MM.1S (cell line): Measurements from ENCODE around the gene SLC32A1.

Experiments
- CTCF ChIP-seq: fragments of 300-600 bp; sonication (generic); IDR thresholded peaks from 2 replicates; pipeline ENCODE4 v1.5.1; 2016; ENCODE audit warnings: antibody characterized with exemption, low read length, mixed read lengths
- EZH2 ChIP-seq: fragments of 300-600 bp; sonication (generic); optimal IDR thresholded peaks from 2 replicates; pipeline ENCODE3; 2017; ENCODE audit warnings: low read depth, mild to moderate bottlenecking, antibody characterized with exemption, low read length, mixed read lengths
- EZH2phosphoT487 ChIP-seq: fragments of 300-600 bp; sonication (generic); IDR thresholded peaks from 2 replicates; pipeline ENCODE4 v1.6.1; 2018; ENCODE audit warnings: antibody characterized with exemption, low read length

- no peak for TF ChIP-seq CTCF
- no peak for TF ChIP-seq EZH2
- TF ChIP-seq EZH2phosphoT487 = no peak
Observed at GRCh38 chr20:38697306-38697705, 27.0 kb upstream of the SLC32A1 start.
